ENCODE data around the gene PTH1R.

PTH1R gene

DNA sequence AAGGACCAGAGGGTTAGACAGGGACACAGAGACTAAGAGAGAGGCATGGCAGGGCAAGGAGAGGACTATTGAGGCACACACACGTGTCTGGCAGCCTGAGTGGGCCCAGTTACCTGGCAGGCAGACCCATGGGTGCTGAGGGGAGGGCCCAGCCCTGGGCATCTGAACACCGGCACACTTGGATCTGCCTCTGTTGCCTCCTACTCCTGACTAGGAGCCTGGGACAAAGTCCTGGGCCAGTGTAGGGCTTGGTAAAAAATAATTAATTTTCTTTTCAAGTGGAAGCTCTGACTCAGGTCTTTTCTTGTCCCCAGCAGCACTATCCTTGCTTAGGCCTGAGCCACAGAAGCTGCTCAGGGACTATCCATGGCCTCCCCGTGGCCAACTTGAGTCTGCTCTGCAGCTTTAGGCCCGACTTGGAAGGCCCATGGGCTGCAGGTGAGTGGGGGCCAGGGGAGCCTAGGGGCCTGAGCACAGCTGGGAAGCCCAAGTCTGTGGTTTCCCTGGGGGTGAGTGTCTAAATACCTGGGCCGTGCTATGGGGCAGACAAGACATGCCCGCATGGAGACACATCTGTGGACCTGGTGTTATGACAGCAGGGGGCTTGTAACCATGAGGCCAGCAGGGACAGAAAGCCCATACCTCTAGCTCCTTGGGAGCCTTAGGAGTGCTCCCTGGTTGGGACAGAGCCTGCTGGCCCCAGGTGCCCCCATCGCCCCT, at the start of gene PTH1R:
PTH1R (plus strand) TSS at position 316 of the 720 bp plus-strand sequence. CDS start 5,839 bp downstream, outside the sequence.
- no peak for DNase-seq

- no peak for DNase-seq
These were observed 47.8 kb upstream of the PTH1R start for GRCh38 chr3:46829699-46830208.

DNA sequence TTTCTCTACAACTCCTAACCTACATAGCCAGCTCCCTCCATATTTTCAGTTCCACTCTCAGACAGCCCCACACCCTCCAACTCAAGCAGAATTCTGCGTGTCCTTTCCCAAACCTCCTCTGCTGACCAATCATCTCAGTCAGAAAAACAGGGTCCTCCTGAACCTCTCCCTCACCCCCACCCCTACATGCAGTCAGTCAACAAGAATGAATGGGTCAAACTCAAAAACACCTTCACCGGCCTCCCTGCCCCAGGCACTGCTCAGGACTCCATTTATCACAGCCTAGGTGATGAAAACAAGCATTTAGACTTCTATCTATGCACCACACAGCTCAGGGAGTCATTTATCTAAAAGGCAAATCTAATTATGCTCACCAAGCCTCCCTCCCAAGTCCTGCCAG, 46.7 kb upstream of the PTH1R start:
- DNase-seq: no peak

DNA sequence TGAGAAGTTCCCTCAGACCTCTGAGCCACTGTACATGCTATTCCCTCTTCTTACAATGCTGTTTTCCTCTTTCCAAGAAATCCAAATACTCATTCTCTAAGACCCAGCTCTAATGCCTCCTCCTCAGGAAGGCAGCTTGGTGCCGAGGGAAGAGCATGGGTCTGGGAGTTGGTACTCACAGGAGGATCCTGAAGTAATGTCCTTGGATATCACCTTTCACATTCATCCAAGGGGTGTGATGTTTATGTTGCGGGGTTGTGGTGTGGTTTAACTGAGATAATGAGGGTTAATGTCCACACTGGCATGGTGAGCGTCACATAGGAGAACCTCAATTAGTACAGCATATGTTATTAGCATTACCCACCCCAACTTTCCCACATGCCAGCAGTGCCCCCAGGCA, 46.2 kb upstream of the PTH1R start:
- DNase-seq: no peak

GRCh38 chr3:46831841-46832240, 45.7 kb upstream of the PTH1R start:
- DNase-seq: no peak

DNA sequence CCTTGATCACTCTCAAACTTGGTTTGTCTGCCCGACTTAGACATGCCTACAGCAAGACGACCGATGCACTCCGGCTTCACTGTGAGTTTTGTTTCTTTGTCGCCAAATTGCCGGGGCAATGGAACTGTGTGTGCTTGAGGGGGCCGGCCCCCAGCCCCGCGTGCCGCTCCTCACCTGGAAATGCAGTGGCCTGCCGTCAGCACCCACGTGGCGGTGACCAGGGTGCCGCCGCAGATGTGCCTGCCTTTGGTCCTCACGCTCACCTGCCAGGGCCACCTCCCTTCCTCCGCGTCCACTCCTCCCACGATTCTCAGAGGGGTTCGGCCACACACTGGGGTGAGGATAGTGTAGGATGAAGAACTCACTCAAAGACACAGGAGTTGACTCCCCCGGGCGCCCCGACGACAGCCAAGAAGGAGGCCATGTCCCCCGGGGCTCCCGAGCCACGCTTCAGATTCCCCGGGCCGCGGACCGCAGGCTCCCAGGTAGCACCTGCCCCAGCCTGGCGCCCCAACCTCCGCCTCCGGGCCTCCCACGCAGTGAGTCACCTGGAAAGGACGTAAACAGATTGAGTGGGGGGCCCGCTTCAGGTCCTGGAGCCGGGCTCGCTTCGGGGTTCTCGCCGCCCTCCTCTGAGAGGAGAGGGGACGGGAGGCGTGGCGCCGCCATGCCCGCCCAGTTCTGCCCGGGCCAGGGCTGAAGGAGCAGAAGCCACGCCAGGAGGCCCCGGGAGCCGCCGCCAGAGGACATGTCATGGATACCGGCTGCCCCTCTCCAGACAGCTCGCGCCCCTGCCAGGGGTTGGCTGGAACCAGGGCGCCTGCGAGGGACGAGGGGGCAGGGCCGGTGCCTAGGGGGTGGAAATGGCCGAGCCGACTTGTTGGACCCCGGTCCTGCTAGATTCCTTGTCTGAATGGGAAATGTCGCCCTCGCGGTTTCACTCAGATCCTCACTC, 43.9 kb upstream of the PTH1R start:
- DNase-seq: no peak

DNA sequence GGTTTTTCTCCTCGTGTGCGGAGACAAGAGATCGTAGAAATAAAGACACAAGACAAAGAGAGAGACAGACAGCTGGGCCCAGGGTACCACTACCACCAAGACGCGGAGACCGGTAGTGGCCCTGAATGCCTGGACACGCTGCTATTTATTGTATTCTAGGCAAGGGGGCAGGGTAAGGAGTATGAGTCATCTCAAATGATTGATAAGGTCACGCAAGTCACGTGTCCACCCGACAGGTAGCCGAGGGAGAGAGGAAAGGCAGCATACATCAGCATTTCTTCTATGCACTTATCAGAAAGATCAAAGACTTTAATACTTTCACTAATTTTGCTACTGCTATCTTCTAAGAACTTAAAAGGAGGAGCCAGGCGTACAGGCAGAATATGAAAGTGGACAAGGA, 42.5 kb upstream of the PTH1R start:
- DNase-seq: no peak

DNA sequence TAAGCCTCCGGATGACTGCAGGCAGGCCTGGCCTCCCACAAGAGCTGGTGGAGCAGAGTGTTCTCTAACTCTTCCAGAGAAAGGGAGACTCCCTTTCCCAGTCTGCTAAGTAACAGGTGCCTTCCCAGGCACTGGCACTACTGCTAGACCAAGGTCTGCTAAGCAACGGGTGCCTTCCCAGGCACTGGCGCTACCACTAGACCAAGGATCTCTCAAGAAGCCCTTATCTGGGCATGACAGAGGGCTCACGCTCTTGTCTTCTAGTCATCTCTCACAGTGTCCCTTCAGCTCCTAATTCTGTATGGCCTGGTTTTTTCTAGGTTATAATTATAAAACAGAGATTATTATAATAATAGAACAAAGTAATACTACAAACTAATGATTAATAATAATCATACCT, 42.0 kb upstream of the PTH1R start:
- no peak for DNase-seq

GRCh38 chr3:46838301-46838700, 39.2 kb upstream of the PTH1R start:
- no peak for DNase-seq

- DNase-seq: no peak
These were observed 37.0 kb upstream of the PTH1R start for GRCh38 chr3:46840491-46840890.

DNA sequence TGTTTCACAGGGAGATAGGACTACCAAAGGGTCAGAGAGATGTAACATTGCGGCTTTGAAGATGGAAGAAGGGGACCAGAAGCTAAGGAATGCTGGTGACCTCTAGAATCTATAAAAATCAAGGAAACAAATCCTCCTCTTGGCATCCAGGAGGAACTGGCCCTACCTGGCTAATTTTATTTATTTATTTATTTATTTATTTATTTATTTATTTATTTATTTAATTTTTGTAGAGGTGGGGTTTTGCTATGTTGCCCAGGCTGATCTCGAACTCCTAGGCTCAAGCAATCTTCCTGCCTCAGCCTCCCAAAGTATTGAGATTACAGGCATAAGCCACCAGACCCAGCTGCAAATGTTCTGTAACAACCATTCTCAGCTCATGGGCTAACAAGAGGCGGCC, 34.0 kb upstream of the PTH1R start:
- no peak for DNase-seq

DNA sequence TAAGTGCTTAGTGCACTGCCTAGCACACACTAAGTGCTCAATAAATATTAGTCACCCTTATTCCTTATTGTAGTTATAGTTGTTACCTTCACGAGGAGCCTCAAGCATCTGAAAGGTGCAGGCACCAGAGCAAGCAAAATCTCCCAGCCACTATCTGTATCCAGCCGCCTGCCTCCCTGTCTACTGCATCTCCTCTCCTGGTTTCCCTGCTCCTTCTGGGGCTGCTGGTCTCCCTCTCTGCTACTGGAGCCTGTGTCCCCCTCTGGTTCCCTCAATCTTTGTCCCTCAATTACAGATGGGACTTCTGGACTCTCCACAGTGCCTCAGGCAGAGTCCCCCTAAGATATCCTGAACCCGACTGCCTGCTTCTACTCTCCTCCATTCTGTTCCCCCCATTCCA, 33.1 kb upstream of the PTH1R start:
- DNase-seq: no peak

GRCh38 chr3:46844881-46845312, 32.6 kb upstream of the PTH1R start:
- no peak for DNase-seq

GRCh38 chr3:46845397-46845859, 32.1 kb upstream of the PTH1R start:
- no peak for DNase-seq

DNA sequence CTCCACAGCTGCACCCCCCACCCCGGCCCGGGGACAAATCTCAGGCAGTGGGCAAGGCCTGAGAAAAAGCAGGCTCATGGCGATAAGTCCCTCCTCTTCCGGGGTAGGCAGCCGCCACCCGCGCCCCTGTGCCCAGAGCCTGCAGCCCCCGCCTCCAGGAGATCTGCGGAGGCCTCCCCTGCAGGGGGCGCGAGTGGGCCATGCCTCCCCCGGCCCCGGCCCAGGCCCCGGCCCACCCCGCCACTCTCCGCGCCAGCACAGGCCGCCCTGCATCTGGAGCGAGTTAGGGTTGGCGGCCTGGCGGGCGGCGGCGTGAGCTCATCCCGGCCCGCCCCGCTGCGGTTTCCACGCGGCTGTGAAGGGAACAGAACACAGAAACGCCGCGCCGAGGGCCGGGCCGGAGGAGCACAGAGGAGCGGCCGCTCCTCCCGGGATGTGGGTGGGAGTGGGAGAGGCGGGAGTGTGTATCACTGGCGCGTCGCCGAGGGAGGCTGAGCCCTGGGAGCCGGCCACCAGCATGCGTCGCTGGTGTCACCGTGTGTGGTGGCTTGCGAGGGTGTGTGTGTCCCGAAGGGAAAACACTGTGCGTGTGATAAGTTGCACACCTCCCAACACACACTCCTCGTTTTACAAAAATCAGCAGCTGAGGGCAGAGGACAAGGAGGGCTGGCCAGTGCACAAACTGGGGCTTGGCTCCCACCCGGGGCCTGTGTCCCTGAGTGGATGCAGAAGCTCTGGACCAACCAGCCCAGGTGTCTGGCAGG, 31.5 kb upstream of the PTH1R start:
- DNase-seq: no peak

DNA sequence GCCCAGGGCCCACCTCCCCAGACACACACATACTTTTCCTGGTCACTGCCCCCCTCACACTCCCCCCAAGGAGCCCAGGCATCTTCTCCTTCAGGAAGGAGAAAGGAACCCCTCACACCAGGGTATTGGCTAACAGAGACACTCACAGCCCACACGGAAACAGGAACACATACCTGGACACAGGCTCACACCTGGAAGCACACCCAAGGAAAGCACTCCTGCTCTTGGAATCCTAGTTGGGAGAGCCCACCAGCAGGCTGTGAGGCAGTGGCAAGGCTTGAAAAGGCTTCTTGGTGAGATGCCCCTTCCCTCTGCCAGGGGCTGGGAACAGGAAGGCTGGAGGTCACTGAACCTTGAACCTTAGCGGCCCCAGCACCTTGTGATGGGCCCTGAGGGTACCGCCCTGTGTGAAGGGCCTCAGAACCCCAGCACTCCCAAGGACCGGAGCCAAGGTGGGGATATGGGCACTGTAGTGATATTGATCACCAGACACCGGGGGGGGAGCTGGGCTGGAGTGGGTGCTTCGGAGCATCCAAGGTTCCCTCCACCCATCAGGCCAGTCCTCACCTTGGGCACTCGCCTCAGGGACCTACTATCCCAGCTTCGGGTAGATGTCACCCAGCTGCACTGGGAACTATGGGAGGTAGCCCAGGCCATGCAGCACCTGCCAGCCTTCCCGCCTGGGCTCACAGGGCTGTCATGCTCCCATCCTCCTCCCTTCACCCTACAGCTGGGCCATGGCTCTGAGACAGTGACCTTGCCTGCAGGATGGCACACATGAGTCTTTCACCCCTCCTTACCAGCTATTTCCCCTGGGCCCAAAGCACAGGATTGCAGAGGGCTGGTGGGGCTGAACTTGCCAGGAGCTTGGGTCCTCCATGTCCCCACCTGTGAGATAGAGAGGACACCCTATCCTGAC, 30.6 kb upstream of the PTH1R start:
- no peak for DNase-seq

GRCh38 chr3:46847744-46848143, 29.8 kb upstream of the PTH1R start:
- DNase-seq: no peak

DNA sequence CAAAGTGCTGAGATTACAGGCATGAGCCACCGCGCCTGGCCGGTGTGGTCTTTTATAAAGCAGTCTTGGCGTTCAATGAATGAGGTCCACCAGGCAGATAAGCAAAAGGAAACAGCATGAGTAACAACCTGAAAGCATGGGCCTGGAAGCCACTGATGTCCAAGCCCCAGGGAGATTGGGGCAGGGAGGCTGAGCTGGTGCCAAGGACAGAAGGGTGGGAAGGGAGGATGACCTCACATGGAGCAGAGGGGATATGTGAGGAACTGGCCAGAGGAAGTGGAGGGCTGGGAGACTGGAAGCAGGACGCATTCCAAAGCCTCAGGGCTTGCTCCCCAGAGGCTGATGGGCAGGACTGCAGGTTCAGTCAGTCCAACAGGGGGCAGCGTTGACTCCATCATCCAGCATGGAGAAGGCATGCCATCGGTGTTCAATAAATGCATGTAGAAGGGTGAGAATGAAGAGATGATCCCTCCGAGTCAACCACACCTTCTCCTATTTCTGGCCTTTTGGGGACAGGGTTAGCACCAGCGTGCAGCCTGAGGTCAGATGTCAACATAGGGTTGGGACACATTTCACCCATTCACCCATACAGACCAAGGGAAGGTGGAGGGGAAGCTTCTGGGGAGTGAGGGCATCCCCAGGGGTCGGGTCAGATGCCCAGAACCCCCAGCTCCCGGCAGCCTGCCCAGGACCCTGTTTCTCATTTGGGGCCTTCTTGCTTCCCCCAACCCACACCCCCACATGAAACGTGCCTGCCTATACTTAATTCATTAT, 29.1 kb upstream of the PTH1R start:
- DNase-seq: no peak

DNA sequence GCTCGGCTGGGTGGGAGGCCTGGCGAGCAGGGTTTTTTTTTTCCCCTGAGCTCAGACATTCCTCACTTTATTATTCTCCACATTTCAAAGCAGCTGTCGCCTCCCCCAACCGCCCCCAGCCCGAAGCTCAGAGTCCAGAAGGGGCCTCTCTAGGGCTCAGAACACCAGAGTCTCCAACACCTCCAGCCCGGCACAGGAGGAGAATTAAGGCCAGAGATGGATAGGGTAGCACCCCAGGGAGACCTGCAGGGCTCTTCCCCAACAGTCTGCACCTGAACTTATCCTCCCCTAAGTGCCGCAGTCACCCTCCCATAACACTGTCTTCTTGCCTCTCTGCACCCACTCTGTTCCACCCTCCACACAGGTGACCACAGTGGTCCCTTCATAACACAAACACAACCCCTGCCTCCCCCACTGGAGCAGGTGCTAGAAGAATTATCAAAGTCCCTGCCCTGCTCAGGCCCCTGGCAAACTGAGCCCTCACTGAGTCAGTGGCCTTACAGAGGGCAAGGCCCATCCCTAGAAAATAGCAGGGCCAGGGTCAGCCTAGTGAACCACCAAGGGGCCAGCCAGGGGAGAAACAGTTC, 28.4 kb upstream of the PTH1R start:
- DNase-seq: no peak

DNA sequence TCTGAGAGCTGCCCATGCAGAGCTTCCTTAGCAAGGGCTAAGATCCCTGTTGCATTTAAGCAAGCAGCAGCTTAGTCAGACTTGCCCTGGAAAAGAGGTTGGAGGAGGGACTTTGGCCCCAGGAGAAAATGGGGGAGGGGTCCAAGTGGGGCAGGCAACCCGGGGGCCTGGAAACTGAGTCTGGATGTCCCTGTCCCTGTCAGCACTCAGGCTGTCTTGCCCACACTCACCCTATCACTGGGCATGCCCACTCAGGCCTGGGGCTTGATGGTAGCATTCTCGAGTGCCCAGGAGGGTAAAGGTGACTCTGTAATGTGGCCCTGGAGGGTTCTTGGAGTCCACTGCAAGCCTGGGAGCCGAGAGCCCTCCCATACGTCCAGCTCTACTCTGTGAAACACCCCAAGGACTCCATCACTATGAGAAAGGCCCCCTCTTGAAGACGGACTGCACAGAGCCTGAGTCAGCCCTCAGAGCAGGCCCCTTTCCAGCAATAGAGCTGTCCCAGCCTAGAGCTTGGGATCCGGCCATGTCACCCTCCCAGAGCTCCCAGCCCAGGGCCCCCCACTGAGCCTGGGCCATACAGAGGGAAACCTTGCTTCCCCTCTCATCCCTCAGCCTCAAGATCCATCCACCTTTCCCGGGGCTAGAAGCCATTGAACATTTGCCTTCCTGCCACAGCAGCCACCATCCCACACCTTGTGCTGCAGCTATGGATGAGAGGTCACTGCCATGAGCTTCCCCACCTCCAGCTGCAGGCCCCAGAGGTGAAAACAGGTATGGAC, 27.6 kb upstream of the PTH1R start:
- no peak for DNase-seq

Measured in SIG-M5 (cell line).